Lung (tissue), 12 donors: ENCODE measurements around the gene SNED1. TPM values are rescaled to one million over a fixed set of nuclear protein-coding genes. Genes with fewer than 3 reads are reported as not detected.

ENCODE experiments used
- ATAC-seq: fragments of 200-7000 bp; cut with Tn5 transposase; one replicate; pipeline ENCODE4 v1.9.1; 2020; ENCODE audit warnings: moderate number of reproducible peaks; ENCODE audit not compliant: insufficient read depth, low FRiP score
- DNase-seq, 3 donors: peaks; one replicate each; pipeline ENCODE4 v3.0.0-alpha.2; 2013 to 2017
- H3K27ac ChIP-seq, 2 donors: one replicate each; pipeline ENCODE4 v1.5.1; 2013; ENCODE audit warnings: mild to moderate bottlenecking in 2 of 2, moderate library complexity in 2 of 2, control low read depth in 1 of 2, inconsistent platforms in 1 of 2, low read depth in 1 of 2, low read length in 1 of 2
- H3K27me3 ChIP-seq, 3 donors: one replicate each; pipeline ENCODE4 v1.5.1; 2013; ENCODE audit warnings: low read length in 2 of 3; ENCODE audit not compliant: control insufficient read depth in 3 of 3, insufficient read depth in 3 of 3
- H3K36me3 ChIP-seq, 4 donors: one replicate each; pipeline ENCODE4 v1.5.1; 2013; ENCODE audit warnings: low read length in 4 of 4, mild to moderate bottlenecking in 1 of 4, moderate library complexity in 1 of 4; ENCODE audit not compliant: control insufficient read depth in 4 of 4, insufficient read depth in 4 of 4
- H3K4me1 ChIP-seq, 5 donors: one replicate each; pipeline ENCODE4 v1.5.1; 2013; ENCODE audit warnings: low read length in 5 of 5, mild to moderate bottlenecking in 2 of 5, moderate library complexity in 1 of 5; ENCODE audit not compliant: control insufficient read depth in 5 of 5, insufficient read depth in 5 of 5
- H3K4me3 ChIP-seq: one replicate; pipeline ENCODE4 v1.5.1; 2013; ENCODE audit warnings: mild to moderate bottlenecking, control low read depth, moderate library complexity
- H3K9ac ChIP-seq, 2 donors: one replicate each; pipeline ENCODE4 v1.5.1; 2013; ENCODE audit warnings: low read length in 2 of 2, control low read depth in 1 of 2; ENCODE audit not compliant: insufficient read depth in 1 of 2
- H3K9me3 ChIP-seq, 4 donors: one replicate each; pipeline ENCODE4 v1.5.1; 2013; ENCODE audit warnings: low read length in 3 of 4, mild to moderate bottlenecking in 1 of 4, moderate library complexity in 1 of 4; ENCODE audit not compliant: control insufficient read depth in 4 of 4, insufficient read depth in 3 of 4
- CTCF ChIP-seq: IDR thresholded peaks from 2 replicates; pipeline ENCODE4 v1.5.1; 2012; ENCODE audit warnings: mild to moderate bottlenecking; ENCODE audit errors: control extremely low read depth, extremely low read depth
- WGBS, 2 donors: extraction: QIAGEN DNeasy Blood & Tissue Kit; methylation state at CpG; one replicate each; pipeline ENCODE4 v1.1.7; 2013; 5-methylcytosine and 5-hydroxymethylcytosine counted together
- polyA plus RNA-seq, 2 donors: library from polyadenylated mRNA; stranded (reverse); fragments of 200-250 nt; gene quantifications; one replicate each; pipeline ENCODE4 v1.2.1, GENCODE V29; 2013
- total RNA-seq, 2 donors: library from RNA; depleted of rRNA in 1 of 2; stranded (reverse); fragments of >200 nt in 1 of 2; gene quantifications; one replicate each; pipeline ENCODE4 v1.2.1, GENCODE V29; 2014 to 2021
- donor health status: control.
- donor health status: control.
- donor health status: Bipolar disorder and iron deficiency.
- donor health status: healthy.
- donor health status: DM: yes; HTN: yes; CAD: no.

SNED1 gene
- total and polyA plus RNA-seq, 4 donors: 5.9 to 74.6 (median 34.7) TPM

- TF ChIP-seq CTCF: no peak
- Histone ChIP-seq H3K9me3 (no peaks in the 10 kb centered on the region), H3K4me3 (no peak overlapping the region), H3K27me3 (no peaks in the 10 kb centered on the region), H3K9ac (no peak overlapping the region), H3K4me1 (peaks cover 0 to 27% (median 14%) of the 10 kb centered on the region in 5 donors), H3K36me3 (no peaks in the 10 kb centered on the region), H3K27ac (no peak overlapping the region)
- DNase-seq: peak in 1 of 3 donors; percentile 6
- no peak for ATAC-seq
- WGBS, 2 donors: 89 to 92% methylated on average over 14 of the region's 14 CpGs
These were observed 48.4 kb upstream of the SNED1 start for GRCh38 chr2:240949791-240950705.

GRCh38 chr2:240951045-240951594 lies 47.3 kb upstream of the SNED1 start:
- H3K27me3 ChIP-seq: no peaks in the 10 kb centered on the region
- H3K36me3 ChIP-seq: no peaks in the 10 kb centered on the region
- ATAC-seq (no peak), DNase-seq (no peak)
- no peak for TF ChIP-seq CTCF
- H3K9ac ChIP-seq: no peak overlapping the region
- no peaks in the 10 kb centered on the region for H3K9me3 ChIP-seq
- peaks cover 0 to 34% (median 20%) of the 10 kb centered on the region in 5 donors for H3K4me1 ChIP-seq
- no peak overlapping the region for H3K4me3 ChIP-seq
- WGBS, 2 donors: 87 to 92% methylated on average over 3 of the region's 3 CpGs
- no peak overlapping the region for H3K27ac ChIP-seq

- ATAC-seq (no peak), DNase-seq (peak in 1 of 3 donors; percentile 5)
- Histone ChIP-seq H3K36me3 (no peaks in the 10 kb centered on the region), H3K9me3 (peaks cover 0 to 2% (median 0%) of the 10 kb centered on the region in 4 donors), H3K4me3 (no peak overlapping the region), H3K9ac (no peak overlapping the region), H3K27ac (no peak overlapping the region), H3K27me3 (no peaks in the 10 kb centered on the region), H3K4me1 (peaks cover 0 to 47% (median 26%) of the 10 kb centered on the region in 5 donors)
- 80 to 85% methylated on average over 14 of the region's 14 CpGs for WGBS, 2 donors
- TF ChIP-seq CTCF: no peak
These were observed 45.7 kb upstream of the SNED1 start for GRCh38 chr2:240952496-240953246.
